ENCODE data around the gene ZG16B.

GRCh38 chr16:2819939-2820835 is 9.9 kb upstream of the ZG16B start:
- no peak for TF ChIP-seq POLR2AphosphoS5 (IDR thresholded peaks at IDR 0.05)
- no peak for TF ChIP-seq CTCF (IDR thresholded peaks at IDR 0.05)
- TF ChIP-seq POLR2A (IDR thresholded peaks at IDR 0.05), result no peak

All from prostate gland (tissue), 2 donors.